Astrocyte (in vitro differentiated cells and primary cell): Measurements from ENCODE around the gene ZNF22. TPM values are rescaled to one million over a fixed set of nuclear protein-coding genes. Genes with fewer than 3 reads are reported as not detected.

Experiments
- DNase-seq: peaks from one replicate; pipeline ENCODE4 v3.0.0-alpha.2; 2010; ENCODE audit warnings: low read depth
- FAIRE-seq: peaks from 2 replicates; lab custom pipeline; 2011; peaks lifted over from hg19 to GRCh38; lab: Jason Lieb, UNC
- H2AFZ ChIP-seq: 2 replicates; pipeline ENCODE4 v1.6.0; 2012; ENCODE audit warnings: low read depth, low read length, inconsistent platforms
- H3K27ac ChIP-seq: 2 replicates; pipeline ENCODE4 v1.5.1; 2011; ENCODE audit warnings: low read depth, low read length, inconsistent platforms
- H3K27me3 ChIP-seq: 2 replicates; pipeline ENCODE4 v1.6.0; 2011; ENCODE audit warnings: low read length, inconsistent platforms; ENCODE audit not compliant: insufficient read depth
- H3K36me3 ChIP-seq: 2 replicates; pipeline ENCODE4 v1.5.1; 2011; ENCODE audit warnings: low read length, inconsistent platforms; ENCODE audit not compliant: insufficient read depth
- H3K4me1 ChIP-seq: 2 replicates; pipeline ENCODE4 v1.5.1; 2011; ENCODE audit warnings: low read length, inconsistent platforms; ENCODE audit not compliant: insufficient read depth
- H3K4me2 ChIP-seq: 2 replicates; pipeline ENCODE4 v1.6.0; 2012; ENCODE audit warnings: low read length, inconsistent platforms
- H3K4me3 ChIP-seq: 2 replicates; pipeline ENCODE4 v1.5.1; 2011; ENCODE audit warnings: low read depth, mild to moderate bottlenecking, low read length, inconsistent platforms; ENCODE audit not compliant: insufficient read depth
- H3K79me2 ChIP-seq: 2 replicates; pipeline ENCODE4 v1.6.0; 2012; ENCODE audit warnings: mild to moderate bottlenecking, low read length, inconsistent platforms; ENCODE audit not compliant: insufficient read depth
- H3K9ac ChIP-seq: 2 replicates; pipeline ENCODE4 v1.6.0; 2012; ENCODE audit warnings: mild to moderate bottlenecking, low read length, inconsistent platforms
- H3K9me3 ChIP-seq: 2 replicates; pipeline ENCODE4 v1.5.1; 2012; ENCODE audit warnings: low read depth, mild to moderate bottlenecking, low read length, inconsistent platforms; ENCODE audit not compliant: insufficient read depth
- H4K20me1 ChIP-seq: 2 replicates; pipeline ENCODE4 v1.6.0; 2012; ENCODE audit warnings: low read length, inconsistent platforms; ENCODE audit not compliant: insufficient read depth
- H3K27ac Mint-ChIP-seq: one replicate; pipeline ENCODE4 v1.8.0; 2021; ENCODE audit warnings: mild to moderate bottlenecking, mixed read lengths; ENCODE audit not compliant: unreplicated experiment
- H3K27me3 Mint-ChIP-seq: one replicate; pipeline ENCODE4 v1.8.0; 2021; ENCODE audit warnings: low read depth, mixed read lengths; ENCODE audit not compliant: unreplicated experiment
- H3K36me3 Mint-ChIP-seq: one replicate; pipeline ENCODE4 v1.8.0; 2021; ENCODE audit warnings: low read depth, mixed read lengths; ENCODE audit not compliant: unreplicated experiment
- H3K4me1 Mint-ChIP-seq: one replicate; pipeline ENCODE4 v1.8.0; 2021; ENCODE audit warnings: low read depth, mixed read lengths; ENCODE audit not compliant: unreplicated experiment
- H3K4me3 Mint-ChIP-seq: one replicate; pipeline ENCODE4 v1.8.0; 2021; ENCODE audit warnings: mild to moderate bottlenecking, moderate library complexity, mixed read lengths; ENCODE audit not compliant: unreplicated experiment
- H3K9me3 Mint-ChIP-seq: one replicate; pipeline ENCODE4 v1.8.0; 2021; ENCODE audit warnings: mild to moderate bottlenecking, mixed read lengths; ENCODE audit not compliant: unreplicated experiment
- EZH2 ChIP-seq: IDR thresholded peaks from 2 replicates; pipeline ENCODE4 v1.6.1; 2012; ENCODE audit warnings: mild to moderate bottlenecking, low read length, inconsistent platforms; ENCODE audit not compliant: insufficient read depth
- total RNA-seq: library from RNA; stranded (reverse); gene quantifications from 2 replicates; pipeline ENCODE4 v1.2.1, GENCODE V29; 2021
- TF ChIP-seq, protein P1 (sequence below): IDR thresholded peaks from 2 replicates; pipeline ENCODE4 v1.5.1; 2011; ENCODE audit warnings: low read depth, mild to moderate bottlenecking, inconsistent platforms, low read length, moderate library complexity; ENCODE audit not compliant: insufficient read depth

Gene ZNF22
- total RNA-seq, 1 donor from 2014 or later, result 12.0 TPM

DNA sequence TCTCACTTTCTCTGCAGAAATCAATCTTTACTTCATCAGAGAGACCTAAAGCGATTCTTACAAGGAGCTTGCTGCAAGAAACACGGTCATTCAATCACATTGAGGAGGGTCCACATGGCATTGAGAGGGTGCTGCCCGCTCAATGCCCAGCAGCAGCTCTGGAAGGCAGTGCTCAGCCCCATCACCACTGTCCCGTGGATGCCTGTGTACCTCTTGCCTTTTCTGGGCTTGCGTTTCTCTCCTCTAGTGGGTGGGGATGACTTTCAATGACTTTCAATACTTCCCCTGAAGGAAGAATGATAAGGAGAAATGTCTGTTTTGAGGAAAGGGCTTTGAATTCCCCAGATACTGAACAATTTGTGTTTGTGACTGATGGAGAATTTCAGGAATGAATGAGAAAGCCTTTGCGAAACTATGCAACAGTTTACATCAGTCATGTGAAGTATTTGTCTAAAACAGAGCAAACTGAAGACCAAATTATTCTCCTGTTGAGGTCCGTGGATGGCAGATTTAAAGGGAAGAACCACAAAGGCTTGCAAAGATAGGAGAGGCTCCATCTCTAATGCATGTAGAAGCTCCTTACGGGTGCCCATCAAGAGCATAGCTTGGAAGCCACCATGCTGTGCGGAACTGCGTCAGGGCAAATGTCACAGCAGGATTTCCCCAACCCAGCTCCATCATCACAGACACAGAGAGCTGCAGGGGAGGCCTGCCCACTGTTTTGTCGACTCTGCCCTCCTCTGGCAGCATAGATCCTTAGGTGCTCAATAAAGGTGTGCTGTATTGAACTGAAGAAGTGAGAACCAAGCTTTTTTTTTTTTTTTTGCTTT is 6.6 kb upstream of the ZNF22 start:
- FAIRE-seq, result no peak
- H3K9me3 ChIP-seq, result no peaks in the 10 kb centered on the region
- no peaks in the 10 kb centered on the region for H3K27me3 Mint-ChIP-seq
- no peaks in the 10 kb centered on the region for H4K20me1 ChIP-seq
- H3K4me3 Mint-ChIP-seq, result no peak overlapping the region
- H3K27ac Mint-ChIP-seq, result peak overlapping the region; percentile 80
- no peak overlapping the region for H3K9ac ChIP-seq
- peak; percentile 55 for DNase-seq
- H3K4me1 ChIP-seq, result no peaks in the 10 kb centered on the region
- H3K4me2 ChIP-seq, result peak overlapping the region; percentile 14
- no peaks in the 10 kb centered on the region for H3K27me3 ChIP-seq
- no peak overlapping the region for H3K4me3 ChIP-seq
- H3K4me1 Mint-ChIP-seq, result peaks cover 18% of the 10 kb centered on the region
- no peaks in the 10 kb centered on the region for H3K79me2 ChIP-seq
- H3K27ac ChIP-seq, result no peak overlapping the region
- peaks cover 23% of the 10 kb centered on the region for H3K36me3 Mint-ChIP-seq
- no peak for TF ChIP-seq EZH2
- TF ChIP-seq, protein P1, sequence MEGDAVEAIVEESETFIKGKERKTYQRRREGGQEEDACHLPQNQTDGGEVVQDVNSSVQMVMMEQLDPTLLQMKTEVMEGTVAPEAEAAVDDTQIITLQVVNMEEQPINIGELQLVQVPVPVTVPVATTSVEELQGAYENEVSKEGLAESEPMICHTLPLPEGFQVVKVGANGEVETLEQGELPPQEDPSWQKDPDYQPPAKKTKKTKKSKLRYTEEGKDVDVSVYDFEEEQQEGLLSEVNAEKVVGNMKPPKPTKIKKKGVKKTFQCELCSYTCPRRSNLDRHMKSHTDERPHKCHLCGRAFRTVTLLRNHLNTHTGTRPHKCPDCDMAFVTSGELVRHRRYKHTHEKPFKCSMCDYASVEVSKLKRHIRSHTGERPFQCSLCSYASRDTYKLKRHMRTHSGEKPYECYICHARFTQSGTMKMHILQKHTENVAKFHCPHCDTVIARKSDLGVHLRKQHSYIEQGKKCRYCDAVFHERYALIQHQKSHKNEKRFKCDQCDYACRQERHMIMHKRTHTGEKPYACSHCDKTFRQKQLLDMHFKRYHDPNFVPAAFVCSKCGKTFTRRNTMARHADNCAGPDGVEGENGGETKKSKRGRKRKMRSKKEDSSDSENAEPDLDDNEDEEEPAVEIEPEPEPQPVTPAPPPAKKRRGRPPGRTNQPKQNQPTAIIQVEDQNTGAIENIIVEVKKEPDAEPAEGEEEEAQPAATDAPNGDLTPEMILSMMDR, result no peak
- H2AFZ ChIP-seq, result no peak overlapping the region
- H3K36me3 ChIP-seq, result no peaks in the 10 kb centered on the region
- no peaks in the 10 kb centered on the region for H3K9me3 Mint-ChIP-seq

GRCh38 chr10:44994752-44995530 is 5.8 kb upstream of the ZNF22 start:
- H3K9me3 ChIP-seq, result no peaks in the 10 kb centered on the region
- no peaks in the 10 kb centered on the region for H3K4me1 ChIP-seq
- Mint-ChIP-seq H3K36me3 (peaks cover 15% of the 10 kb centered on the region), H3K4me1 (peaks cover 18% of the 10 kb centered on the region), H3K27me3 (no peaks in the 10 kb centered on the region), H3K9me3 (no peaks in the 10 kb centered on the region), H3K4me3 (no peak overlapping the region), H3K27ac (peak overlapping the region; percentile 80)
- no peak overlapping the region for H3K4me3 ChIP-seq
- no peak overlapping the region for H3K4me2 ChIP-seq
- no peaks in the 10 kb centered on the region for H3K79me2 ChIP-seq
- H3K9ac ChIP-seq, result no peak overlapping the region
- no peaks in the 10 kb centered on the region for H3K36me3 ChIP-seq
- H4K20me1 ChIP-seq, result no peaks in the 10 kb centered on the region
- DNase-seq (no peak), FAIRE-seq (no peak)
- H3K27ac ChIP-seq, result no peak overlapping the region
- H3K27me3 ChIP-seq, result no peaks in the 10 kb centered on the region
- H2AFZ ChIP-seq, result no peak overlapping the region
- no peak for TF ChIP-seq EZH2
- TF ChIP-seq, protein P1, result no peak

- H3K27ac ChIP-seq, result no peak overlapping the region
- FAIRE-seq (no peak), DNase-seq (no peak)
- no peaks in the 10 kb centered on the region for H4K20me1 ChIP-seq
- Mint-ChIP-seq H3K36me3 (peaks cover 12% of the 10 kb centered on the region), H3K9me3 (no peaks in the 10 kb centered on the region), H3K4me3 (no peak overlapping the region), H3K27me3 (no peaks in the 10 kb centered on the region), H3K4me1 (peaks cover 15% of the 10 kb centered on the region), H3K27ac (no peak overlapping the region)
- no peaks in the 10 kb centered on the region for H3K9me3 ChIP-seq
- H3K9ac ChIP-seq, result no peak overlapping the region
- H2AFZ ChIP-seq, result no peak overlapping the region
- no peak overlapping the region for H3K4me2 ChIP-seq
- H3K4me1 ChIP-seq, result peaks cover 6% of the 10 kb centered on the region
- no peaks in the 10 kb centered on the region for H3K27me3 ChIP-seq
- H3K4me3 ChIP-seq, result no peak overlapping the region
- no peaks in the 10 kb centered on the region for H3K79me2 ChIP-seq
- no peak for TF ChIP-seq EZH2
- TF ChIP-seq, protein P1, result no peak
- H3K36me3 ChIP-seq, result no peaks in the 10 kb centered on the region
Observed at GRCh38 chr10:44995581-44995913, 5.2 kb upstream of the ZNF22 start.
